ENCODE measurements around the gene KRTAP25-1.

KRTAP25-1 gene

DNA sequence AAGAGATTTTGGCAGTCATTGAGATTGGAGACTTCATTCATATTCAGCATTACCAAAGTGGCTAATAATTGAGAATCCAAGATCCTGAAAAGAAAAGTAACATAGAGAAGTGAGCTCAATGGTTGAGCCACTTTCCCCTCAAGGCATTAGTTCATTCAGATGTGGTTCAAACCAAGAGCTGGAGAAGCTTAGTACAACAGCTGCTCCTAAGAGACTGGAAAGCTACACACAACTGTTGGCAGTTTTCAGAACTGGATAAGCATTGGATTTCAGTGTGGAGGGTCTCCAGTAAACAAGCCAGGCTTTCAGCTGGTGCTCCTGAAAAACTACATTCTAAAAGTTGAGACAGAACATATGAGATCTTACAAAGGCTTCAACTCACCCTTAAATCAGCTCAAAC is 44.3 kb downstream of the KRTAP25-1 start:
- DNase-seq = no peak

DNA sequence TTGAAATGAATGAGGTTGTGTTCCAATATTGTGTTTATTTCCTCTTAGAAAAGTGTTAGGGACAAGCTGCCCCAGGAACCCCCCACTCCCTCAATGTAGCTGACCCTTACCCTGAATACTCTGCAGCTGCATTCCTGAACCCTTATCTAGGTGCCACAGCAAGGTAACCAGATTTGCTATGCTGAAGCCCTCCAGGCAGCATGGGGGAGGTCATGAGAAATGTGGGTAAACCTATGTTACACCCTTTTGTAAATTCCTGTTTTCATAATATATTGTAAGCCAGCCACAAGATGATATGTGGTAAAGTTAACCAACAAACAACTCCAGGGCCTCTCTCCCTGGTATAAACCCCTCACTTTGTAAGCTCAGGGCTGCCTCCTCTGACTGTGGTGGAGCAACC is 45.6 kb downstream of the KRTAP25-1 start:
- no peak for DNase-seq

DNA sequence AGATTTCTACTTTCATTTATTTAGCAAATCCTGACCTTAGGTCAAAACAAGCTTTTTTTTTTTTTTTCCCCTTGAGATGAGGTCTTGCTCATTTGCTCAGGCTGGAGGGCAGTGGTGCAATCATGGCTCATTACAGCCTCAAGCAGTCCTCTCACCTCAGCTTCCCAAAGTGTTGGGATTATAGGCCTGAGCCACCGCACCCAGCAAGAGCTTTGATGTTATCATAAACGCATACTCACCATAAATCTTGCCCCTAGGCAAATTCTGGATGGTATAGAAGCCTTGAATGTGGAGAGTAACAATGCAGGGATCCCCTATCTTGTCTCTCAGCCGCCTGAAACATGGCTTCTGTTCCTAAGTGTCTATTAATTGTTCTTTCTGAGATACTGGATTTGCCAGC is 48.7 kb downstream of the KRTAP25-1 start:
- DNase-seq = no peak
